Activated CD4-positive, CD25-positive, alpha-beta regulatory T cell treated with anti-CD3 and anti-CD28 coated beads, Interleukin-2, amount 50 U/mL, for 72 hours (primary cell): ENCODE results near the gene TRIM42.

Experiments
- DNase-seq: peaks from one replicate; pipeline ENCODE4 v3.0.0; 2021

TRIM42 gene

DNA sequence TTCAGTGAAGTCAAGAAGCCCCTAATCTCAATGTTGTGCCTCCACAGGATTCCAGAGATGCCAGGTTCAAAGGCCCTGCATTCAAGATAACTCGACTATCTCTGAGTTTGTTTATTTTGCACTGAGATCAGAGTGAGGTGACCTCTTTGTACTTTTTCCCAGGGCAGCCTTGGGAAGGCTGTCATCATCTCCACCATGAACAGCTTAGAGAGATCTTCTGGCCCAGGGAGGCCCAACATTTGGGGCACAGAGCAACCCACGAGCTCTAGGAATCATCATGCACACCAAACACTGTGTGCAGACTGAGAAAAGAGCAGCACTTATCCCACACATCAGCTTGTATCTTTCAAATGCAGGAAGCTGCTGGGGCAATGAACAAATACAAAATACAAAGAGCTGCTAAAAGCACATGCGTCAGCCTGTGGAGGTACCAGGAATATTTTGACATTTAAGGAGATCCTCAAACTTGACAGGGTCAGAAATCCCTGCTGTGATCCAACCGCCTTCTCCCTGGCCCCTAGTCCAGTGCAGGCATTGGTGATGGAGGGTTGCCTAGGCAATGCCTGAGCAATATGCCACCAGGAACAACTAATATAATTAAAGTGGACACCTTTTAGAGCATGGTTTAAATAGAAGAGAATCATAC lies 33.6 kb downstream of the TRIM42 start:
- no peak for DNase-seq

DNA sequence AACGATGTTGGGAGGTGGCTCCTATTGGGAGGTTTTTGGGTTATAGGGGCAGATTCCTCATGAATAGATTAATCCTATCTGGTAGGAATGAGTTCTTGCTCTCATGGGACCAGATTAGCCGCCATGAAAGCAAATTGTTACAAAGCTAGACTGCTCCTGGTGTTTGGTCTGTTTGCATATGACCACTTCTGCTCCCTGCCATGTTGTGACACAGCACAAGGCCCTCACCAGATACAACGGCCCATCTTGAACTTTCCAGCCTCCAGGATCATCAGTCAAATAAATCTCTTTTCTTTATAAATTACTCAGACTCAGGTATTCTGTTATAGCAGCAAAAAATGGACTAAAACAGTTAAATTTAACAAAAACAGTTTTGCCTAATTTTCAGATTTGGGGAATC lies 34.4 kb downstream of the TRIM42 start:
- no peak for DNase-seq

DNA sequence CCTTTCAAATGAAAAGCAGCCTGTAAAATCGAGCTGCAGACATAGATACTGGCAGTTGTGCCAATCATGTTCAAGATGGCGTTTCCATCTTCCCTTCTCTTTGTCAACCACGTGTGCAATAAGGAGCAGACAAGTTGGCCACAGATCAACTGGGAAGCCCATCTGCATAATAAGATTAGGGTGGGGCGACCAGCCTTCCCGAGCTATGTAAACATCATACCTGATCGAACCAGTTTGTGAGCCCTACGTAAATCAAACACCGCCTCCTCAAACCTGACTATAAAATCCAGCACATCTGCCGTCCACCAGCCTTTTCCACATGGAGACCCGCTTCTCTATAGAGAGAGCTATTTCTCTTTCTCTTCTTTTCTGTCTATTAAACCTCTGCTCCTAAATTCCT lies 37.2 kb downstream of the TRIM42 start:
- DNase-seq = no peak

DNA sequence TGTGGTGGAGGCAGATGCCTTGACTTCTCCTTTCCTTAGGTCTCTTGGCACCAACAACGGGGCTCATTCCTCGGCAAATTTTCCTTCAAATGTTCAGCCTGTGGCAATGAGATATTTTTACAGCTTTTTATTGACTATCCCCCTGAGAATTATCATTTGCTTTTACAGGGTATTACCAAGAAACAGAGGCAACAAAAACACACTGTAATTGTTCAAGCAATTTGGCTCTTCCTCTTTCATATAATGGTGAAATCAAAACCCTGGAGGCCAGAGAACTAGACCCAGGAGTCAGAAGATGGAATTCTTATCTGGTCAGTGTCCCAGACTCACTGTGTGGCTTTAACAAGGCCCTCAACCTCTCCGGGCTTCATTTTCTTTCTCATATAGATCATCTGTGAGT lies 40.1 kb downstream of the TRIM42 start:
- no peak for DNase-seq

DNA sequence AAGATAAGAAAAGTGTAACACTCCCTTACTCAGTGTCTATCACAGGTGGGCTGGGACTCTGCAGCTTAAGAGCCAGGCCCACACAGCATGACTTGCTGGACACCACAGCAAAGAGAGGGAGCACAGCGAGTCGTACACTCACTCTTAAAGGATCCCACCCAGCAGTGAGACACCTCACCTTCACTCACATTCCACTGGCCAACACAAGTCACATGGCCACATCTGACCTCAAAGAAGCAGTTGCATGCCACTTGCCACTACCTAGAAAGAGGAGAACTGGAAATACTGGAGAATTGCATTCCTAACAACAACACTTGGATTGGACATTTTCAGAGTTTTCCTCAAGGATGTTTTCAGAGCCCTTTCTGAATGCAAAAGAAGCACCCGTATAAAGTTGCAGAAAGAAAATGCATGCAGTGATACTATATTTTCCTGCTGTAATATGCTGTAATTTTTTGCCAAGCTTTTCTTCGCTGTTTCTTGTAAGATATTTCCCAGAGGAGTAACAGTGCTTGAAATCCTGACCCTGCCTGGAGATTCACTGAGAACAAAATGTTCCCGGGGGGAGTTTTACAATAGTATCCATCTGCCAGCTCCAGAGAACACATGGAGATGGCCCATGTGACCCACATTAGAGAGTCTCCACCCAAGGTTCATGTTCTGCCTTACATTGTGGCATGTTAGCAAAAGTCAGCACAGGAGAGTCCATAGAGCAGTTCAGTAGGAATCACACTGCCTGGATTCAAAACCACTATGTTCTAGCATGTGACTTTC lies 42.2 kb downstream of the TRIM42 start:
- DNase-seq = no peak

DNA sequence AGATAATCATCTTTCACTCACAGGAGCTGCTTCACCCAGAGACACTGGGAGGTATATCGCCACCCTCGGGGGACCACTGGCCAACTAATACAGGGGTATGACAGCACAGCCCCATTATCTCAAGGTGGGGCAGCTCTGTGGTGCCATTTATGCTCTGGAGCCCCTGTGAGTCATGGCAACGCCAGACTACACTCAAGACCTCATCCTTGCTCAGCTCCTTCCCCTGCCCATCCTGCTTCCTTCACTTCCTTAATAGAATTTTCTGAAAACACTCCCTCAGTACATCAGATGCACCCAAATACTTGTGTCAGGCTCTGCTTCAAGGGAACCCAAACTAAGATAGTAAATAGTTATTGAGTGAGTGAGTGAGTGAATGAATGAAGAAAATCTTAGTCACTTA lies 45.7 kb downstream of the TRIM42 start:
- DNase-seq = no peak

DNA sequence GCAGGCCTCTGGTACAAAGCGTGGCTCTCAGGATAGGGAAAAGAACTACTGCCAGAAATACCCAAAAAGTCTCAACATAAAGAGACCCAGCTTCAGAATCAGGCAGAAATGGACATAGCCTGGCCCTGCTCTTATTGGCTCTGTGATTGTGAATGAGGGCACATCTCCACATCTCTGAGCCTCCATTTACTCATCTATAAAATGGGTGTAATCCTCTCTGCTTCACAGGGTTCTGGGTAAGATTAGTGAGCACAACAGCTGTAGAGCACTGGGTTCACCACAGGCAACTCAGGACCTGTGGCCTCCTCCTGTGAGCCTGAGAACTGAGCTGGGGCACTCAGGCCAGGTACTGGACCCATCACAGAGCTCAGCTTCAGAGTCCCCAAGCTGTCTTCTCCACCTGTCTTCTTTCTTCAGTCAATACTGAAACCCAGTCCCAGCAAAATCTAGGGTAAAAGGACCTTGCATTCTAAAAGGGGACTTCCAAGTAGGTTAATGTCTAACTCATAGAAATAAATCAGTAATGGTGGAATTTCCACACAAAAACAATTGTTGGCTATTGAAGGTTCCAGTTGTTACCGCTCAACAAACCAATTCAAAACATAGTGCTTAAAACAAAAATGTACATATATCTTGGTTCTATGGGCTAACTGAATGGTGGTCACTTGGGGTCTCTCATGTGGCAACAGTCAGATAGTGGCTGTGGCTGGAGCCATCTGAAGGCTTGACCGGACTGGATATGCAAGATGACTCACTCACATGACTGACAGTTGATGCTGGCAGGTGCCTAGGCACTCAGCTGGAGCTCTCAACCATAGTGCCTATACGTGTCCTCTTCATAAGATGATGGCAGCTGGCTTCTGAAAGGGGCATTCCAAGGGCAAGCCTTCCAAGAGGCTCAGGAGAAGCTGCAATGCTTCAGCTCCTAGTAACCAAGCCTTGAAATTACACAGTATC lies 47.3 kb downstream of the TRIM42 start:
- no peak for DNase-seq

DNA sequence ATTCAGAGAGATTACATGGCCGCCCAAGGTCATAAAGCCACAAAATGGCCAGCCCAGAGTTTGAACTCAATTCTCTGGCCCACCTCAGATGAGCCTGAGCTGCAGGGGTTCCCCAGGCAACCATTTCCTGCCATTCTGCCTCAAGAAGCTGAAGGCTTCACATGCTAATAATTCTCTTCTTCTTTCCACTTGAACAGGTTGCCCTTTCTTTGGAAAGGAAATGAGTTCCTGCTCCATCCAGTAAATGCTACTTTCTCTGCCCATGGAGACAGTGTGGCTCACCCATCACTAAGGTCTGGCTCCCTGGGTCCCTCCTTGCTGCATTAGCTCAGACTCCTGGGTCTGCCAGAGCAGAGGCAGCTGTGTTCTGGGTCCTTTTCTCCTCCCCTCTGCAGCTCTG lies 48.2 kb downstream of the TRIM42 start:
- DNase-seq = no peak

DNA sequence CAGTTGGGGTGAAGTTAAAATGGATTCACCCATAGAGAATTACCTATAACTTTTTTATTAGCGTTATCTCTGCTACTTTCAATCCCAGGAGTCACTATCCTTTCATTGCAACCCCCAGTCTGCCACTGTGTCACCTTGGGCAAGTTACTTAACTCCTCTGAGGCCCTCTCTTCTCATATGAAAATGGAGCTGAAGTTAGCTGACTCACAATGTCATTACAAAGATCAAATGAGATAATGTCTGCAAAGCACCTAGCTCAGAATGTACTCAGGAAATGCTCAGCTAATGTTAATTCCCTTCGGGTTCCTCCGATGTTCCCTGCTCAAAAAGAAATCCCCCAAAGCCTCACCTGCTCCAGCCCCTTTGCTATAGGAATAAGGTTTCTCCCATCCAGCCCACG lies 50.0 kb downstream of the TRIM42 start:
- DNase-seq = no peak

DNA sequence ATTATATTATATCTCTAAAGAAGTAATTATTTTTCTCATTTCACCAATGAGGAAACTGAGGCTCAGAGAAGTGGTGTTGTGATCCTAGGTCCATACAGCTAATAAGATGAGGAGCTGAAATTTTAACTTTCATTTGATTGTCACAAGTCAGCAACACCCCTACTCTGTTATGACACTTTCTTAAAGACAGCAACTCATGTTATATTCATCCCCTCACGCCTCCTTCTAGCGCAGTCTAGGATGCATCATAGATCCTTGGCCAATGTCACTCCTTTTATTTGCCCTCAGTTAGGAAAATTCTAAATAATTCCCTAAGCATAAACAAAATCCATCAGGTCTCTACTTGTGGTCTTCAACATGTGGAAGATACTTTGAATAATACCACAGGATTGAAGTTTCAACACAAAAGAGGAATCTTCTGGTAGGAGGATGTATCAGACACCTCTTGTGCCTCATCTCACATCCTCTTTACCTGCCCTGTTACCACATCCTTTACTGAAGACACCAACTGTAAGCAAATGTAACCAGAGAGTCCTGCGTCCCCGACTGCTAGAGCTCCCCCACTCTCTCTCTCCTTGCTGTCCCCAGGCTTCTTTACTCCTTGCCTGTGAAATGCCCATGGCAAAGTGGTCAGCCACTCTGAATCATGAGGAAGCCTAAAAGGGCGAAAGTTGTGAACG lies 53.7 kb downstream of the TRIM42 start:
- DNase-seq = no peak

DNA sequence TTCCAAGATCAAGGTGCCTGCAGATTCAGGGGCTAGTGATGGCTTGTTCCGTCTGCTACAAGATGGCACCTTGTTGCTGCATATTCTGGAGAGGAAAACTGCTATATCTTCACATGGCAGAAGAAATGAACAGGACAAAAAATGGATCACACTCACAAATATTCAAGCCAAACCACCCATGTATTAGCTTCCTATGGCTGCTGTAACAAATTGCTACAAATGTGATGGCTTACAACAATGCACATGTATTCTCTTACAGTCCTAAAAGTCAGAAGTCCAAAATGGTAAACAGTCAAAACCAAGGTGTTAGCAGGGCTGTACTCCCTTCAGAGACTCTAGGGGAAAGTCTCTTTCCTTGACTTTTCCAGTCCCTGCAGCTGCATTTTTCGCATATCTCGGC lies 55.8 kb downstream of the TRIM42 start:
- no peak for DNase-seq

DNA sequence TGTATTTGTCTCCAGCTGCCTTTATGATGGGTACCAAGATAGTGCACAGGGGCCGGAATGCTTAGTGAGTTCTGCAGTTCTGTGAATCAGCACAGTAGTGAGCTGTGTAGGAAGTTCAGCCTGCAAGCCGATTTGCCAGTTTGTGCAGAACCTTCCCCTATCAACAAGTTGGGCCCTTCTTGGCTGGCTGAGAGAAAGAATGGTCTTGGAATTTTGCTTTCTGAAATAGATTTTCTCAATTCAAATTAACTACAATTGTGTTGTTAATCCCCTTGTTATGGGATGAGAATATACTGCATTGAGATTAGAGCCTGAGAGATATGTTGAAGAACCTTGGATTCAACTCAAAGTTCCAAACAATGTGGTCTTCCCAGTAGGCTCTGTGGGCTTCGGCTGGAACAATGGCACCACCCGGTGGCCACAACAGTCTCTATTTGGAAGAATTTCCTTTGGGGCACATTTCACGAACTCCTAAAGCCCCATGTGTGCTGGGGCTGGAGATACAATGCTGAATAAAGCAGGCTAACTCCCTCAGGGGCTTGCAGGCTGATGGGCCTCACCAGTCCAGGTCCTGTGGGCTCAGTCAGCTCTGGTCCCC lies 59.1 kb downstream of the TRIM42 start:
- no peak for DNase-seq

DNA sequence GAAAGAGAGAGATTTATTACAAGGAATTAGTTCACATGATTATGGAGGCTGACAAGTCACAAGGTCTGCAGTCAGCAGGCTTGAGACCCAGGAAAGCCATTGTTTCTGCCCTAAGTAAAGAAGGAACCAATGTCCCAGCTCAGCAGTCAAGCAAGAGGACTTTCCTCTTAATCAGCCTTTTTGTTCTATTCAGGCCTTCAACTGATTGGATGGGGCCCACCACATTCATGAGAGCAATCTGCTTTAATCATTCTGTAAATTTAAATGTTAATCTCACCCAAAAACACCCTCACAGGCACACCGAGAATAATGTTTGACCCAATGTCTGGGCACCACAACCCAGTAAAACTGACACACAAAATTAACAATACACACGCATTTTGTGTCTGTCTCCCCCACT lies 64.3 kb downstream of the TRIM42 start:
- no peak for DNase-seq

DNA sequence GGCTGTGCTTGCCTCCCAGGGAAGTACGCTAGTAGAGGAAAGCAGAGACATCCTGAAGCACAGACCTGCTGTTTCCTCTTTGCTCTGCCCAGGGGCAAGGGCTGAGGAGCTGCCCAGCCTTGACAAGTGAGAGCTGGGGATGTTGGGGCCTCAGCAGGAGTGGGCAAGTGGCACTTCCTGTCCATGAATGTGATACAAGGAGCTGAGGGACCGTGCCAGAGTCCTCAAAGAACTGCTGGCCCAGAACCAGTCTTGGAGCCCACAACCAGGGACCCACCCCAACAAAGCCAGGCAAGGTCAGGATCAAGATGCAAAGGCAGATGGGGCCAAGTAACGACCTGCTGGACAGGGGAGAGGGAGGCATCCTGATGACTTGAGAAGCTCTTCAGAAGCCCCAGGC lies 70.3 kb downstream of the TRIM42 start:
- no peak for DNase-seq

DNA sequence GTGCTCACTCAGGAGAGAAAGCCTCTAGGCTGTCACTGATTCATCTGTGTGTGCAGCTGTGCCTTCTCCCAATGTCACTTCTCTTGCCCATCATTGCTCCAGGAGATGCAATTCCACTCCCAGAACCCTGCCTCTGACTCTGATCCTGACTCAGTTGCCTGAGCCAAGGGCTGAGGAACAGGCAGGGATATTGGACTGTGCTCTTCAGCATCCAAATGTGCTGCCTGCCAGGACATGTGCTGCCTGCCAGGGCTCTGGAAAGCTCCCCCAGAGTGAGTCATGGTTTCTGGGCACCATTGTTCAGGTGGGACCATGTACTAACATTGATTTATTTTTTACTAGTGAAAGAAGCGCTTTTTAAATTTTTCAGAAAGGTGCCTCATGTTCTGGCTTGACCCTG lies 71.0 kb downstream of the TRIM42 start:
- no peak for DNase-seq
